CD4-positive, alpha-beta memory T cell (primary cell): ENCODE data around the gene RNF167. TPM values are rescaled to one million over a fixed set of nuclear protein-coding genes. Genes with fewer than 3 reads are reported as not detected.

Source experiments
- CTCF ChIA-PET: fragments of 350-600 bp; sonication (Branson Sonifier 250); formaldehyde crosslinking; loops from one replicate; lab custom pipeline; 2021; ENCODE audit warnings: inconsistent platforms; ENCODE audit not compliant: partially characterized antibody; lab: Charles Lee
- POLR2A ChIA-PET: fragments of 350-600 bp; sonication (Branson Sonifier 250); formaldehyde crosslinking; loops from one replicate; lab custom pipeline; 2021; ENCODE audit not compliant: partially characterized antibody; lab: Charles Lee
- DNase-seq, 5 donors: peaks; one replicate each; pipeline versions ENCODE4 v3.0.0 to v3.0.0-alpha.2; 2020 to 2022; ENCODE audit warnings: mixed read lengths in 1 of 5
- H3K27ac ChIP-seq: one replicate; pipeline ENCODE4 v1.7.0; 2013; ENCODE audit warnings: low read depth, low read length
- H3K27me3 ChIP-seq: 2 replicates; pipeline ENCODE4 v1.7.0; 2013; ENCODE audit warnings: mild to moderate bottlenecking, low read length, moderate library complexity; ENCODE audit not compliant: insufficient read depth
- H3K36me3 ChIP-seq: 2 replicates; pipeline ENCODE4 v1.7.0; 2013; ENCODE audit warnings: mild to moderate bottlenecking, low read length, moderate library complexity; ENCODE audit not compliant: insufficient read depth
- H3K4me1 ChIP-seq: 2 replicates; pipeline ENCODE4 v1.7.0; 2013; ENCODE audit warnings: mild to moderate bottlenecking, low read length, moderate library complexity; ENCODE audit not compliant: insufficient read depth
- H3K4me3 ChIP-seq, 2 donors: one replicate each; pipeline ENCODE4 v1.7.0; 2013; ENCODE audit warnings: low read length in 2 of 2, mild to moderate bottlenecking in 1 of 2
- H3K9me3 ChIP-seq, 2 donors: one replicate each; pipeline ENCODE4 v1.7.0; 2013; ENCODE audit warnings: low read length in 2 of 2, control low read depth in 1 of 2; ENCODE audit not compliant: control insufficient read depth in 1 of 2
- H3K27ac Mint-ChIP-seq, 7 donors: one replicate each; pipeline ENCODE4 v1.8.0; 2020 to 2021; ENCODE audit warnings: mixed read lengths in 7 of 7, mild to moderate bottlenecking in 6 of 7, inconsistent platforms in 3 of 7, moderate library complexity in 3 of 7
- H3K27me3 Mint-ChIP-seq, 2 donors: one replicate each; pipeline ENCODE4 v1.8.0; 2020 to 2021; ENCODE audit warnings: mixed read lengths in 2 of 2
- H3K36me3 Mint-ChIP-seq, 2 donors: one replicate each; pipeline ENCODE4 v1.8.0; 2020 to 2021; ENCODE audit warnings: mixed read lengths in 2 of 2, inconsistent platforms in 1 of 2, mild to moderate bottlenecking in 1 of 2
- H3K4me1 Mint-ChIP-seq, 4 donors: one replicate each; pipeline ENCODE4 v1.8.0; 2020 to 2021; ENCODE audit warnings: mixed read lengths in 4 of 4, mild to moderate bottlenecking in 1 of 4
- H3K4me3 Mint-ChIP-seq, 8 donors: one replicate each; pipeline ENCODE4 v1.8.0; 2020 to 2021; ENCODE audit warnings: mixed read lengths in 8 of 8, mild to moderate bottlenecking in 7 of 8, moderate library complexity in 6 of 8, inconsistent platforms in 3 of 8
- H3K9me3 Mint-ChIP-seq, 8 donors: one replicate each; pipeline ENCODE4 v1.8.0; 2020 to 2021; ENCODE audit warnings: mixed read lengths in 8 of 8, mild to moderate bottlenecking in 5 of 8, inconsistent platforms in 3 of 8, moderate library complexity in 1 of 8
- intact Hi-C: fragments of 100-400 bp; cut with micrococcal nuclease; formaldehyde crosslinking; loops from one replicate; pipeline ENCODE4 v1.15.1; 2023
- polyA plus RNA-seq, 2 donors: library from polyadenylated mRNA; unstranded; fragments of 300-500 nt; fragmentation: Illumina TruSeq; gene quantifications; one replicate each; pipeline ENCODE4 v1.2.3, GENCODE V29; 2021
- total RNA-seq, 2 experiments: library from RNA; stranded (reverse); gene quantifications; one replicate each; pipeline ENCODE4 v1.2.3, GENCODE V29; 2021

Gene RNF167
- total and polyA plus RNA-seq, 4 experiments from 2014 or later = 52.4 to 172 (median 108) TPM

DNA sequence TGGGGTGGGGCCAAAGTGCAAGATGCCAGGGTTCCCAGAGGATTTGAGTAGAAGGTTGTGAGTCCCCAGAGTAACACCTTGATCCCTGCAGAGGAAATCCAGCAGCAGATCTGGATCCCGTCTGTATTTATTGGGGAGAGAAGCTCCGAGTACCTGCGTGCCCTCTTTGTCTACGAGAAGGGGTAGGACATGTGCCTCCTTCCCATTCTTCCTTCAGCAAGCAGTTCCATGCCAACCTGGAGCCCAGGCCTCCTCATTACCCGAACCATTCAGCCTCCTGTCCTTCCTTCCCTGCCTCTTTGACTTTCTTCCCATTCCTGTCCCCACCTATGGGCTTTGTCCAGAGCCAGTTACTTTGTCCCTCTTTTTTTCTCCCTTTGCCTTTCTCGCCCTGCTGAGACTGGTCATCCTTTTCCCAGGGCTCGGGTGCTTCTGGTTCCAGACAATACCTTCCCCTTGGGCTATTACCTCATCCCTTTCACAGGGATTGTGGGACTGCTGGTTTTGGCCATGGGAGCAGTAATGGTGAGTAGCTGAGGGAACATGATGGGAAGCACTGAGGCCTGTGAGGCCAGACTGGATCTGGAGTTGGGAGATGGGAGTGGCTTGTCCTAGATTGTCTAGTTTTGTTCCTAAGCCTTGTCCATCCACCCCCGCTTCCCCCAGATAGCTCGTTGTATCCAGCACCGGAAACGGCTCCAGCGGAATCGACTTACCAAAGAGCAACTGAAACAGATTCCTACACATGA, 2.9 kb downstream of the RNF167 start:
- POLR2A ChIA-PET = interaction anchor here (0.8 to 25.3 kb wide), 6 partner anchors 7 to 106 kb away, joined by 3 to 973 read pairs (median 4); partner anchors contain the start of genes ENO3, PFN1 and SPAG7
- H3K36me3 Mint-ChIP-seq = peaks cover 52 to 63% of the 10 kb centered on the region in 2 donors
- H3K9me3 Mint-ChIP-seq = peaks cover 0 to 2% (median 0%) of the 10 kb centered on the region in 8 donors
- intact Hi-C loops = loop anchor here (5.0 kb wide), 1 partner anchor 211 kb away; the partner anchor contains the start of gene MED11
- DNase-seq = peak in 1 of 5 donors; percentile 45
- peak overlapping the region; percentile 95 to 100 (median 98) for H3K4me3 Mint-ChIP-seq
- Histone ChIP-seq H3K4me3 (peak overlapping the region; percentile 36 to 99), H3K27ac (peak overlapping the region; percentile 81), H3K27me3 (no peaks in the 10 kb centered on the region), H3K36me3 (peaks cover 44% of the 10 kb centered on the region), H3K4me1 (peaks cover 74% of the 10 kb centered on the region), H3K9me3 (no peaks in the 10 kb centered on the region)
- CTCF ChIA-PET = interaction anchor here (0.9 to 1.3 kb wide), 2 partner anchors 34 to 45 kb away, joined by 3 read pairs; partner anchors contain the start of gene CAMTA2
- peaks cover 56 to 89% (median 70%) of the 10 kb centered on the region in 4 donors for H3K4me1 Mint-ChIP-seq
- H3K27me3 Mint-ChIP-seq = no peaks in the 10 kb centered on the region
- peak overlapping the region; percentile 48 to 99 (median 81) for H3K27ac Mint-ChIP-seq

DNA sequence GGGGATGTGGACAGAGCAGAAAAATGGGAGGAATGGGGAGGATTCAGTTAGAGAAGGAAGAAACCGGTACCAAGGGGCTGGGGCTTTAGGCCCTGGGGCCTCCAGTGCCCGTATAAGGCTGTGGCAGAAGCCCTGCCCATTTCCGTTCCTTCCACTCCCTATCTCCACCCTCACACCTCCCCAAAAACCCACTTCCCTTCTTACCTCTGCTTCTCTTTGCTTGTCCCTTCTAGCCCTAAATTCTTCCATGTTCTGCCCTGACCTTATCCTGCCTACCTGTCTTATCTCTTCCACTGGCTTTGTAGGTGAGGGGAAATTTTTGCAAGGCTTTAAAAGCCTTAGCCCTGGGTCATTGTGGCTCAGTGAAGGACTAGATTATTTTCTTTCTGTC, 4.1 kb downstream of the RNF167 start:
- H3K4me3 ChIP-seq = peak overlapping the region; percentile 36 to 45
- H3K9me3 Mint-ChIP-seq = peaks cover 0 to 4% (median 0%) of the 10 kb centered on the region in 8 donors
- peaks cover 41% of the 10 kb centered on the region for H3K36me3 ChIP-seq
- peak overlapping the region; percentile 86 to 100 (median 98) for H3K4me3 Mint-ChIP-seq
- peaks cover 47 to 85% (median 59%) of the 10 kb centered on the region in 4 donors for H3K4me1 Mint-ChIP-seq
- ChIA-PET CTCF (no interaction called here), POLR2A (interaction anchor here (0.7 to 25.3 kb wide), 11 partner anchors 9 to 105 kb away, joined by 3 to 973 read pairs (median 4); partner anchors contain the start of genes C17orf107, CHRNE, INCA1 and KIF1C)
- peak; percentile 59 to 67 (median 65) for DNase-seq
- H3K27me3 Mint-ChIP-seq = no peaks in the 10 kb centered on the region
- H3K27ac Mint-ChIP-seq = peak overlapping the region; percentile 85 to 97 (median 93)
- H3K27ac ChIP-seq = peak overlapping the region; percentile 81
- H3K4me1 ChIP-seq = peaks cover 62% of the 10 kb centered on the region
- H3K9me3 ChIP-seq = no peaks in the 10 kb centered on the region
- H3K36me3 Mint-ChIP-seq = peaks cover 52 to 66% of the 10 kb centered on the region in 2 donors
- H3K27me3 ChIP-seq = no peaks in the 10 kb centered on the region
- intact Hi-C loops = loop anchor here (5.0 kb wide), 1 partner anchor 212 kb away; the partner anchor contains the start of gene MED11

DNA sequence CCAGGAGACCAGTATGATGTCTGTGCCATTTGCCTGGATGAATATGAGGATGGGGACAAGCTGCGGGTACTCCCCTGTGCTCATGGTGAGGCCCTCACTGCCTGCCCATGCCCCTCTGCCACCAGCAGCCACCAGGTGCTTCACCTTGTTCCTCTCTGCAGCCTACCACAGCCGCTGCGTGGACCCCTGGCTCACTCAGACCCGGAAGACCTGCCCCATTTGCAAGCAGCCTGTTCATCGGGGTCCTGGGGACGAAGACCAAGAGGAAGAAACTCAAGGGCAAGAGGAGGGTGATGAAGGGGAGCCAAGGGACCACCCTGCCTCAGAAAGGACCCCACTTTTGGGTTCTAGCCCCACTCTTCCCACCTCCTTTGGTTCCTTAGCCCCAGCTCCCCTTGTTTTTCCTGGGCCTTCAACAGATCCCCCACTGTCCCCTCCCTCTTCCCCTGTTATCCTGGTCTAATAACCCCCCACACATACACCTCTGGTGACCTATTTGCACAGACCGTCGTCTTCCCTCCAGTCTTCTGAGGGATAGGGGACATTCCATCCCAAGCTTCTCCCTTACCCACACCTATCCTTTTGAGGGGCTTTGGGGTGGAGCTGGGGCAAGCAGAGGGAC, 4.6 kb downstream of the RNF167 start:
- Histone ChIP-seq H3K36me3 (peaks cover 41% of the 10 kb centered on the region), H3K4me3 (peak overlapping the region; percentile 45 to 63), H3K9me3 (no peaks in the 10 kb centered on the region), H3K4me1 (peaks cover 58% of the 10 kb centered on the region), H3K27me3 (no peaks in the 10 kb centered on the region), H3K27ac (peak overlapping the region; percentile 81)
- Mint-ChIP-seq H3K9me3 (peaks cover 0 to 4% (median 0%) of the 10 kb centered on the region in 8 donors), H3K36me3 (peaks cover 52 to 66% of the 10 kb centered on the region in 2 donors), H3K27me3 (no peaks in the 10 kb centered on the region), H3K27ac (peak overlapping the region; percentile 85 to 97 (median 94)), H3K4me3 (peak overlapping the region; percentile 86 to 100 (median 98)), H3K4me1 (peaks cover 46 to 84% (median 57%) of the 10 kb centered on the region in 4 donors)
- peak in 1 of 5 donors; percentile 52 for DNase-seq
- intact Hi-C loops = loop anchor here (5.0 kb wide), 1 partner anchor 212 kb away; the partner anchor contains the start of gene MED11
- CTCF ChIA-PET = no interaction called here
- POLR2A ChIA-PET = interaction anchor here (0.7 to 25.3 kb wide), 12 partner anchors 8 to 105 kb away, joined by 3 to 973 read pairs (median 4); partner anchors contain the start of genes C17orf107, CHRNE, INCA1 and KIF1C

DNA sequence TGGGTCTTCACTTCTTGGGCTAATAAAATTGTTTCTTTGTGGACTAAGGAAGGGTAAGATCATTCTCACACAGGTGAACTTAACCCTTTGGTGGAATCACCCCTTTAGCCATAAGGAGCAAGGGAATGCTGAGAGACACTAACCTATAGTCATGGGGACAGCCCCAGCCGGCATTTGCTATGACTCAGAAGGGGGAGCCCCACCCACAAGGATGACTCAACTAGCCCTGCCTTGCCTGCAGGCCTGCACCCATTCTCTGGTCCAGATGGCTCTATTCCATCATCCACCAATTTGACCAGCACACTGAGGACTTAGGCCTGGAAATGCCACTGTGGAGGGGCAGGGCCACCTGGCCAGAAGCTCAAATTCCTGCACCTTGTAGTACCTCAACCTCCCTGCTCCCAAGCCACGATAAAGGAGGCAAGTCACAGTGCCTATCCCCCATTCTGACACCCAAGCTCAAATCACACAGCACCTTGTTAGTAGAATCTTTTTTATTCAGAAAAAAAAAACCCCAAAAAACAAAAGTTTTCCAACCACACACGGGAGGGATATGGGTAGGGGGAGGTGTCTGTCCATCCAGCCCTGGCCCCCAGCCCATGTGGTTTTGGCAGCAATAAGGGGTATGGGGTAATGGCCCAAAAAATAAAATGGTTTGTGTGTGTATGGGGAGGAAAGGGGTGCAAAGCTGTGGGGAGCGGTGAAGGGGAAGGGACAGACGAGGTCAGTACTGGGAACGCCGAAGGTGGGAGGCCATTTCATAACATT, 5.3 kb downstream of the RNF167 start:
- peaks cover 41% of the 10 kb centered on the region for H3K36me3 ChIP-seq
- H3K4me3 ChIP-seq = peak overlapping the region; percentile 45 to 63
- Mint-ChIP-seq H3K27ac (peak overlapping the region; percentile 85 to 97 (median 94)), H3K4me3 (peak overlapping the region; percentile 86 to 100 (median 98)), H3K27me3 (no peaks in the 10 kb centered on the region), H3K36me3 (peaks cover 52 to 62% of the 10 kb centered on the region in 2 donors), H3K4me1 (peaks cover 46 to 82% (median 57%) of the 10 kb centered on the region in 4 donors), H3K9me3 (peaks cover 0 to 2% (median 0%) of the 10 kb centered on the region in 8 donors)
- peak; percentile 54 to 92 (median 59) for DNase-seq
- ChIA-PET POLR2A (interaction anchor here (1.0 to 25.3 kb wide), 14 partner anchors 9 to 230 kb away, joined by 3 to 973 read pairs (median 8); partner anchors contain the start of genes C17orf107, CAMTA2, CHRNE and INCA1), CTCF (interaction anchor here (1.0 to 1.9 kb wide), 3 partner anchors 22 to 42 kb away, joined by 3 to 7 read pairs (median 5); partner anchors contain the start of genes CAMTA2 and SPAG7)
- peak overlapping the region; percentile 81 for H3K27ac ChIP-seq
- H3K9me3 ChIP-seq = no peaks in the 10 kb centered on the region
- H3K27me3 ChIP-seq = no peaks in the 10 kb centered on the region
- intact Hi-C loops = no loop called here
- H3K4me1 ChIP-seq = peaks cover 61% of the 10 kb centered on the region

DNA sequence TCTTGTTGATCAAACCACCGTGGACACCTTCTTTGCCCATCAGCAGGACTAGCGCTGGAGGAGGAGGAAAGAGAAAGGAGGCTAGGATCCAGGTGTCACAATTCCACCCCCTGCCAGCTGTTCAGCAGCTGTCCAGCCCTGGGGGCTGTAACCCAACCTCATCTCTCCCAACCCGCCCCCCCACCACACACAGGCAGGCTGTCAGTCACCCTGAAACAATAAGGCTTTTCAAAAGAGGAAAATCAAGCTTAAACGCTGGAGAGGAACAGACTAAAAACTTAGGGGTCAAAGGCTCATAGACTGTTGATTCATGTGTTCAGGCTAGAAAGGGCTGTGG, 5.8 kb downstream of the RNF167 start:
- H3K4me3 Mint-ChIP-seq = peak overlapping the region; percentile 95 to 100 (median 99)
- Histone ChIP-seq H3K9me3 (no peaks in the 10 kb centered on the region), H3K27ac (peak overlapping the region; percentile 94), H3K4me1 (peaks cover 66% of the 10 kb centered on the region), H3K27me3 (no peaks in the 10 kb centered on the region), H3K36me3 (peaks cover 41% of the 10 kb centered on the region), H3K4me3 (peak overlapping the region; percentile 63 to 94)
- no peak for DNase-seq
- ChIA-PET POLR2A (interaction anchor here (1.0 to 25.3 kb wide), 12 partner anchors 6 to 231 kb away, joined by 3 to 973 read pairs (median 14); partner anchors contain the start of genes C17orf107, CAMTA2, CHRNE and INCA1), CTCF (interaction anchor here (1.0 to 1.9 kb wide), 3 partner anchors 22 to 42 kb away, joined by 3 to 7 read pairs (median 5); partner anchors contain the start of genes CAMTA2 and SPAG7)
- H3K36me3 Mint-ChIP-seq = peaks cover 52 to 62% of the 10 kb centered on the region in 2 donors
- H3K4me1 Mint-ChIP-seq = peaks cover 46 to 85% (median 61%) of the 10 kb centered on the region in 4 donors
- intact Hi-C loops = no loop called here
- H3K27ac Mint-ChIP-seq = peak overlapping the region; percentile 92 to 97 (median 95)
- H3K9me3 Mint-ChIP-seq = peaks cover 0 to 2% (median 0%) of the 10 kb centered on the region in 8 donors
- no peaks in the 10 kb centered on the region for H3K27me3 Mint-ChIP-seq
